SJSA1 (cell line): ENCODE results near the gene RPS26. TPM values are rescaled to one million over a fixed set of nuclear protein-coding genes. Genes with fewer than 3 reads are reported as not detected.
"Not testable (repeated sequence)": the region's sequence is repeated elsewhere in the genome, so short reads cannot be mapped to it uniquely, and the experiment has no call there.

ENCODE experiments used
- DNase-seq, 2 experiments: peaks; one replicate each; pipeline ENCODE4 v3.0.0-alpha.2; 2015 to 2020; ENCODE audit warnings: low spot score in 2 of 2, low read depth in 1 of 2
- H3K27ac ChIP-seq: fragments of 250-450 bp; sonication (Bioruptor Pico); 2 replicates; pipeline ENCODE4 v1.5.1; 2020; ENCODE audit warnings: mild to moderate bottlenecking, moderate library complexity
- H3K27me3 ChIP-seq: fragments of 250-450 bp; sonication (Bioruptor Pico); replicated peaks from 2 replicates; pipeline ENCODE4 v1.5.1; 2020; ENCODE audit warnings: mild to moderate bottlenecking, moderate library complexity
- H3K36me3 ChIP-seq: fragments of 250-450 bp; sonication (Bioruptor Pico); 2 replicates; pipeline ENCODE4 v1.5.1; 2020; ENCODE audit warnings: mild to moderate bottlenecking
- H3K4me1 ChIP-seq: fragments of 250-450 bp; sonication (Bioruptor Pico); replicated peaks from 2 replicates; pipeline ENCODE4 v1.6.1; 2021; ENCODE audit warnings: mild to moderate bottlenecking
- H3K4me3 ChIP-seq: fragments of 250-450 bp; sonication (Bioruptor Pico); 2 replicates; pipeline ENCODE4 v1.5.1; 2020; ENCODE audit warnings: mild to moderate bottlenecking
- H3K9me3 ChIP-seq: fragments of 250-450 bp; sonication (Bioruptor Pico); replicated peaks from 2 replicates; pipeline ENCODE4 v1.5.1; 2020; ENCODE audit warnings: mild to moderate bottlenecking
- total RNA-seq: library from RNA; depleted of rRNA; stranded (reverse); fragments of >200 nt; shearing (Covaris generic); gene quantifications from 2 replicates; pipeline ENCODE4 v1.2.3, GENCODE V29; 2014

The RPS26 gene
- total RNA-seq, 1 experiment from 2014 or later = 1,406 TPM

GRCh38 chr12:56037161-56037560 is 4.6 kb upstream of the RPS26 start:
- Histone ChIP-seq H3K36me3 (peaks cover 3% of the 10 kb centered on the region), H3K9me3 (no peaks in the 10 kb centered on the region), H3K27me3 (no peaks in the 10 kb centered on the region), H3K4me1 (peaks cover 8% of the 10 kb centered on the region), H3K27ac (no peak overlapping the region), H3K4me3 (no peak overlapping the region)
- DNase-seq = no peak

DNA sequence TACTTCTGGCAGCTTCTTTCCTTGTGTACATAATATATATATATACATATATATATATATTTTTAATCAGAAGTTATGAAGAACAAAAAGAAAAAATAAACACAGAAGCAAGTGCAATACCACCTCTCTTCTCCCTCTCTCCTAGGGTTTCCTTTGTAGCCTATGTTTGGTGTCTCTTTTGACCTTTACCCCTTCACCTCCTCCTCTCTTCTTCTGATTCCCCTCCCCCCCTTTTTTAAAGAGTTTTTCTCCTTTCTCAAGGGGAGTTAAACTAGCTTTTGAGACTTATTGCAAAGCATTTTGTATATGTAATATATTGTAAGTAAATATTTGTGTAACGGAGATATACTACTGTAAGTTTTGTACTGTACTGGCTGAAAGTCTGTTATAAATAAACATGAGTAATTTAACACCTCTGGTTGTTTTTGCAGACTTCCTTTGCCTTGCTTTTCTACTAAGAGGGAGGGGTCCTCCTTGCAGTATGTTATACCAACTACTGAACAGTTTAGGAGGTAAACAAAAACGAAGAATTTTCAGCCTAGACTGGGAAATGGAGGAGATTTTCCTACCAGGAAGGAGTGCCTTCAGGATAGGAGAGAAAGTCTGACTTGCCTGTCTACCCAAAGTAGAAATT is 3.6 kb upstream of the RPS26 start:
- Histone ChIP-seq H3K4me1 (peaks cover 12% of the 10 kb centered on the region), H3K4me3 (no peak overlapping the region), H3K27me3 (no peaks in the 10 kb centered on the region), H3K27ac (no peak overlapping the region), H3K9me3 (no peaks in the 10 kb centered on the region), H3K36me3 (peaks cover 13% of the 10 kb centered on the region)
- no peak for DNase-seq

- Histone ChIP-seq H3K9me3 (no peaks in the 10 kb centered on the region), H3K27ac (no peak overlapping the region), H3K36me3 (peaks cover 30% of the 10 kb centered on the region), H3K4me1 (peaks cover 14% of the 10 kb centered on the region), H3K4me3 (no peak overlapping the region), H3K27me3 (no peaks in the 10 kb centered on the region)
- no peak for DNase-seq
These were observed 1.6 kb upstream of the RPS26 start for GRCh38 chr12:56040151-56040550.

DNA sequence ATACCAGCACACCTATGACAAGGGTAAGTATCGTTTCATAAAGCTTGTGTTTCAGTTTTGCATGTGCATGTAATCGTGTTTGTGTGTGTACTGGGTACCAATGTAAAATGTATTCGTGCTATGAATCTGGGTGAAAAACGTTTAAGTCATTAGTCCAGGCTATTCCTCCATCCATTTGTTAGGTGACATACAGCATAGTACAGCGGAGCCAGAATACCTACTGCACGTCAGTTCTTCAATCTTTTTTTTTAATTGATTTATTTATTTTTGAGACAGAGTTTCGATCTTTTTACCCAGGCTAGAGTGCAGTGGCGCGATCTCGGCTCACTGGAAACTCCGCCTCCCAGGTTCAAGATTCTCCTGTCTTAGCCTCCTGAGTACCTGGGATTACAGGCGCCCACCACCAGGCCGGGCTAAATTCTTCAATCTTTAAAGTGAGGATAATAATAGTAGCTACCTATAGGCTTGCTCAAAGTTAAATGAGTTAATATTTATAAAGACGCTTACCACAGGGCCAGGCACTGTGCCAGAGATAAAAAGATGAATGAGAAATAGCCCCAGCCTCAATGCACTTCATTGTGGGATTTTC is 661 bp upstream of the RPS26 start:
- no peak for DNase-seq
- Histone ChIP-seq H3K9me3 (no peaks in the 10 kb centered on the region), H3K4me3 (peak overlapping the region; percentile 57), H3K36me3 (peaks cover 38% of the 10 kb centered on the region), H3K4me1 (peaks cover 14% of the 10 kb centered on the region), H3K27me3 (no peaks in the 10 kb centered on the region), H3K27ac (peak overlapping the region; percentile 22; the same call in 1 of the 2 replicates)

- DNase-seq, H3K9me3 ChIP-seq, H3K27me3 ChIP-seq: not testable (repeated sequence)
- H3K4me3 ChIP-seq = peak overlapping the region; percentile 57
- peaks cover 17% of the 10 kb centered on the region for H3K4me1 ChIP-seq
- H3K27ac ChIP-seq = peak overlapping the region; percentile 95
- peaks cover 47% of the 10 kb centered on the region for H3K36me3 ChIP-seq
These were observed 704 bp downstream of the RPS26 start for GRCh38 chr12:56042430-56042813.

DNA sequence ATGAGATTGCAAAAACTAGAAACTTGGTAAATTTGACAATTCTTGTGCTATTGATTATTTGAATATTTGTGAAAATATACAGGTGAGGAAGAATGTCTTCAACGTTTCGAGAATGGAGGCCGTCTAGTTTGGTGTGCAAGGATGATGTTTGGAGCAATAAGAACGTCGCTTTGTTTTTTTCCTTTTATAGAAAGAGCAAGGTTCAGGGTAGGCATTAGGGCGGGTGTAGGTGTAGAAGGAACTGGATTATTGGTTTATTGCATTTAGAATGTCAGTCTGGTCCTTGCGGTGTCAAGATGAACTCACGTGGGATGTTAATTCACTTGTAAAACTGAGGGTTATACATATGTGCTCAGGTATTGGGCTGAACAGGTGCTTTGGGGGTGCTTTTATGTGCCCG is 1.1 kb downstream of the RPS26 start:
- DNase-seq = no peak
- Histone ChIP-seq H3K4me1 (peaks cover 17% of the 10 kb centered on the region), H3K36me3 (peaks cover 47% of the 10 kb centered on the region), H3K27ac (peak overlapping the region; percentile 95; the same call in 1 of the 2 replicates), H3K4me3 (peak overlapping the region; percentile 57), H3K27me3 (no peaks in the 10 kb centered on the region), H3K9me3 (no peaks in the 10 kb centered on the region)

DNA sequence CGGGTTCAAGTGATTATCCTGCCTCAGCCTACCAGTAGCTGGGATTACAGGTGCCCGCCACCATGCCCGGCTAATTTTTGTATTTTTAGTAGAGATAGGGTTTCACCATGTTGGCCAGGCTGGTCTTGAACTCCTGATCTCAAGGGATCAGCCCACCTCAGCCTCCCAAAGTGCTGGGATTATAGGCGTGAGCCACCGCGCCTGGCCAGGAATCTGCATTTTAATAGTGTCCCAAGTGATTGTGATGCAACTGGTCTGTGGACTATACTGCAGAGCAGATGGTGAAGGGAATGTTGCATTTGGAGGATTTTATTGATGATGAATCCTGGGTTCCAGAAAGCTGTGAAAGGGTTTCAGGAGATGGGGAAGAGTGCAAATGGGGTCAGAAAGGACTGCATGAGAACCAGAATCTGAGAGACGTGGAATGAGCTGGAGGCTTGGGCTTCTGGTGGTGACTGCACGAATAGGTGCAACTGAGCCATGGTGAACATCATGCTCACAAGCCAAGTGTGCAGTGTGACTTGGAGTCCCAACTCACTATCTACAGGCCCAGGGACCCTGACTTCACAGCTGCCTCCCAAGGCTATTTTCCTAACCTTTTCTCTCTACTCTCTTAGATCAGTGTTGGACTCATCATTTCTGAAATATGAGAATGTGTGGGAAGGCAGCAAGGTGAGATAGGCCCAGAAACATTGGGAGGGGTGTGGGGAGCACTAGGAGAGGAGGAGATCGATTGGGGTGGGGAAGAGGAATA is 4.5 kb downstream of the RPS26 start:
- Histone ChIP-seq H3K27ac (no peak overlapping the region), H3K27me3 (no peaks in the 10 kb centered on the region), H3K4me1 (peaks cover 11% of the 10 kb centered on the region), H3K9me3 (no peaks in the 10 kb centered on the region), H3K36me3 (peaks cover 47% of the 10 kb centered on the region), H3K4me3 (no peak overlapping the region)
- DNase-seq = no peak

DNA sequence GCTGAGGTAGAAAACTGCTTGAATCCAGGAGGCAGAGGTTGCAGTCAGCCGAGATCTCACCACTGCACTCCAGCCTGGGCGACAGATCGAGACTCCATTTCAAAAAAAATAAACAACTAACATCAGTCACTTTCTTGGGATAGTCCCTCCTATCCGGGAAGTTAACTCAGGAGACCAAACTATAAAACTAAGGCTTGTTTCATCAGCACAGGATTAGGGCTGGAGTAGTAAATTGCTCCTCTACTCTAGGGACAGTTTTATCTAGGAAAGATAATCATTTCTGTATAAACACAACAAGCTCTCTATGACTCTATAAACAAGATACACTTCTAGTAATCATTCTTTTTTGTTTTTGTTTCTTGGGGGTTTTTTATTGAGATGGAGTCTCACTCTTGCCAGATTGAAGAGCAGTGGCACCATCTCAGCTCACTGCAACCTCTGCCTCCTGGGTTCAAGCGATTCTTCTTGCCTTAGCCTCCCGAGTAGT is 11.7 kb downstream of the RPS26 start:
- no peak for DNase-seq
- H3K4me1 ChIP-seq = no peaks in the 10 kb centered on the region; the same call in none of the 2 replicates
- H3K4me3 ChIP-seq = no peak overlapping the region
- no peaks in the 10 kb centered on the region for H3K27me3 ChIP-seq
- H3K36me3 ChIP-seq = no peaks in the 10 kb centered on the region
- H3K27ac ChIP-seq = no peak overlapping the region
- no peaks in the 10 kb centered on the region for H3K9me3 ChIP-seq

DNA sequence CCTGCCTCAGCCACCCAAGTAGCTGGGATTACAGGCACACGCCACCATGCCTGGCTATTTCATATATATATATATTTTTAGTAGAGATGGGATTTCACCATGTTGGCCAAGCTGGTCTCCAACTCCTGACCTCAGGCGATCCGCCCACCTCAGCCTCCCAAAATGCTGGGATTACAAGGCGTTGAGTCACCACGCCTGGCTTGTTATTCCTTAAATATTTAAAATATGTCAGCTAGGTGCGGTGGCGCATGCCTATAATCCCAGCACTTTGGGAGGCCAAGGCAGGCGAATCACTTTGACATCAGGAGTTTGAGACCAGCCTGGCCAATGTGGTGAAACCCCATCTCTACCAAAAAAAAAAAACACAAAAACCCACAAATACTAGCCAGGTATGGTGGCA is 18.2 kb downstream of the RPS26 start:
- H3K36me3 ChIP-seq, H3K4me3 ChIP-seq, H3K27me3 ChIP-seq, H3K9me3 ChIP-seq: not testable (repeated sequence)
- peak overlapping the region; percentile 45; the same call in 1 of the 2 replicates for H3K27ac ChIP-seq
- peak; percentile 36 to 79 for DNase-seq
- peaks cover 18% of the 10 kb centered on the region for H3K4me1 ChIP-seq

DNA sequence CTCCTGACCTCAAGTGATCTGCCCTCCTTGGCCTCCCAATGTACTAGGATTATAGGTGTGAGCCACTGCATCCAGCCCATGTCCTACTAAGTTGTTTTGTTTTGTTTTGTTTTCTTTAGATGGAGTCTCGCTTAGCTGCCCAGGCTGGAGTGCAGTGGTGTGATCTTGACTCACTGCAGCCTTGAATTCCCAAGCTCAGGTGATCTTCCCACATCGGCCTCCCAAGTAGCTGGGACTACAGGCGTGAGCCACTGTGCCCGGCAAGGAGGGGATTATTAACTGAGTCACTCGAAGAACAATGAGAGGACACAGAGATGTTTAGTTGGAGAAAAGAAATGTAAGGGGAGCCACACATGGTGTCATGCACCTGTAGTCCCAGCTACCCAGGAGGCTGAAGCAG is 20.3 kb downstream of the RPS26 start:
- peak; percentile 63 to 73 for DNase-seq
- Histone ChIP-seq H3K9me3 (no peaks in the 10 kb centered on the region), H3K27me3 (no peaks in the 10 kb centered on the region), H3K4me3 (no peak overlapping the region), H3K27ac (no peak overlapping the region; the same call in 1 of the 2 replicates), H3K4me1 (peaks cover 18% of the 10 kb centered on the region), H3K36me3 (no peaks in the 10 kb centered on the region)

DNA sequence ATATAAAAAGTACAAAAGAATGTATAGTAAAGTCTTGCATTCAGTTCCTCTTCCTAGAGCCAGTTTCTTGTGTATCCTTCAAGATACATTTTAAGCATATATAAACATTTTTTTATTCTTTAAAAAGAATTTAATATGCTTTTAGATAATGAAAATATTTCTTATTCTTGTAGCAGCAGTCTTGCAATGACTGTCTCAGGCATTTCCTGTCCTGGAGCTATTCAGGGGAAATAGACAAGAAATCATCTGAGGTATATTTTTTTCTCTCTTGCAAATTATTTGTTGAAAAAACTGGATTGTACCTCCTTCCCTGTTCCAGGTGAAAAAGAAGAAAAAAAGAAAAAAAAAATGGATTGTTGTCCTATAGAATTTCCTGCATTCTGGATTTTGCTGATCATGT is 21.3 kb downstream of the RPS26 start:
- H3K27ac ChIP-seq = no peak overlapping the region
- H3K27me3 ChIP-seq = no peaks in the 10 kb centered on the region
- H3K9me3 ChIP-seq = no peaks in the 10 kb centered on the region
- H3K4me1 ChIP-seq = peaks cover 18% of the 10 kb centered on the region
- DNase-seq = no peak
- H3K36me3 ChIP-seq = no peaks in the 10 kb centered on the region
- no peak overlapping the region for H3K4me3 ChIP-seq

DNA sequence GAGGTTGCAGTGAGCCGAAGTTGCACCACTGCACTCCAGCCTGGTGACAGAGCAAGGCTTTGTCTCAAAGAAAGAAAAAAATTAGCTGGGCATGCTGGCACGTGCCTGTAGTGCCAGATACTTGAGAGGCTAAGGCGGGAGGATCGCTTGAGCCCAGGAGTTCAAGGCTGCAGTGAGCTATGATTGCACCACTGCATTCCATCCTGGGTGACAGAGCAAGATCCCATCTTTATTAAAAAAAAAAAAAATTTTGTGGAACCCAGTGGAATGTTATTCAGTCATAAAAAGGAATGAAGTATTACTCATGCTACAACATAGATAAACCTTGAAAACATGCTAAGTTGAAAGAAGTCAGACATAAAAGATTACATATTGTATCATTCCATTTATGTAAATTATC is 29.9 kb downstream of the RPS26 start:
- no peaks in the 10 kb centered on the region for H3K27me3 ChIP-seq
- no peaks in the 10 kb centered on the region for H3K36me3 ChIP-seq
- no peaks in the 10 kb centered on the region for H3K4me1 ChIP-seq
- H3K9me3 ChIP-seq = no peaks in the 10 kb centered on the region
- no peak overlapping the region for H3K27ac ChIP-seq
- DNase-seq = no peak
- H3K4me3 ChIP-seq = no peak overlapping the region

- Histone ChIP-seq H3K9me3 (no peaks in the 10 kb centered on the region), H3K4me3 (no peak overlapping the region), H3K36me3 (no peaks in the 10 kb centered on the region), H3K27ac (no peak overlapping the region), H3K27me3 (no peaks in the 10 kb centered on the region), H3K4me1 (peaks cover 7% of the 10 kb centered on the region)
- no peak for DNase-seq
These were observed 32.7 kb downstream of the RPS26 start for GRCh38 chr12:56074396-56074795.

- DNase-seq, H3K36me3 ChIP-seq, H3K27me3 ChIP-seq, H3K27ac ChIP-seq, H3K4me3 ChIP-seq, H3K9me3 ChIP-seq: not testable (repeated sequence)
- H3K4me1 ChIP-seq = peaks cover 20% of the 10 kb centered on the region
These were observed 36.2 kb downstream of the RPS26 start for GRCh38 chr12:56077966-56078365.
